MM.1S (cell line): ENCODE data around the gene LGALS9.

Experiments
- EZH2 ChIP-seq: fragments of 300-600 bp; sonication (generic); optimal IDR thresholded peaks from 2 replicates; pipeline ENCODE3; 2017; ENCODE audit warnings: low read depth, mild to moderate bottlenecking, antibody characterized with exemption, low read length, mixed read lengths
- TF ChIP-seq, protein P1 (sequence below): fragments of 300-600 bp; sonication (generic); IDR thresholded peaks from 2 replicates; pipeline ENCODE4 v1.5.1; 2016; ENCODE audit warnings: antibody characterized with exemption, low read length, mixed read lengths

DNA sequence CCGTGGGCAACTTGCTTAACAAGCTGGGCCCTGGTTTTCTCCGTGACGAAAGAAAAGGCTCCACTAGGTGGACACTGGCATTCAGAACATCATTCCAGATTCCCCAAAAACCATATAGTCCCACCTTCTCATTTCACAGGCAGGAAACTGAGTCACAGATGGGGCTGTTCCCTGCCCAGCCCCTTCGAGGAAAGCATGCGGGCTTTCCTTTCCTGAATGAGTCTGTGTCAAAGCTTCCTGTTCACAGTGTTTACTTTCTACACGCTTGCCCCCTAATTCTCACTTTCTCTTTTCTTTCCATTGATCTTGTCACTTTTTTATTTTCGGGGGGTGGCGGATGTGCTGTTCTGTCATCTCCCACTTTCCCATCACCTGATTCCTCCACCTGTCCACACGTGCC is 10.3 kb upstream of the LGALS9 start:
- TF ChIP-seq, protein P1, sequence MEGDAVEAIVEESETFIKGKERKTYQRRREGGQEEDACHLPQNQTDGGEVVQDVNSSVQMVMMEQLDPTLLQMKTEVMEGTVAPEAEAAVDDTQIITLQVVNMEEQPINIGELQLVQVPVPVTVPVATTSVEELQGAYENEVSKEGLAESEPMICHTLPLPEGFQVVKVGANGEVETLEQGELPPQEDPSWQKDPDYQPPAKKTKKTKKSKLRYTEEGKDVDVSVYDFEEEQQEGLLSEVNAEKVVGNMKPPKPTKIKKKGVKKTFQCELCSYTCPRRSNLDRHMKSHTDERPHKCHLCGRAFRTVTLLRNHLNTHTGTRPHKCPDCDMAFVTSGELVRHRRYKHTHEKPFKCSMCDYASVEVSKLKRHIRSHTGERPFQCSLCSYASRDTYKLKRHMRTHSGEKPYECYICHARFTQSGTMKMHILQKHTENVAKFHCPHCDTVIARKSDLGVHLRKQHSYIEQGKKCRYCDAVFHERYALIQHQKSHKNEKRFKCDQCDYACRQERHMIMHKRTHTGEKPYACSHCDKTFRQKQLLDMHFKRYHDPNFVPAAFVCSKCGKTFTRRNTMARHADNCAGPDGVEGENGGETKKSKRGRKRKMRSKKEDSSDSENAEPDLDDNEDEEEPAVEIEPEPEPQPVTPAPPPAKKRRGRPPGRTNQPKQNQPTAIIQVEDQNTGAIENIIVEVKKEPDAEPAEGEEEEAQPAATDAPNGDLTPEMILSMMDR, result no peak
- TF ChIP-seq EZH2, result no peak
